ENCODE data around the gene IBA57.
"Not testable (repeated sequence)": the region's sequence is repeated elsewhere in the genome, so short reads cannot be mapped to it uniquely, and the experiment has no call there.

IBA57 gene

DNA sequence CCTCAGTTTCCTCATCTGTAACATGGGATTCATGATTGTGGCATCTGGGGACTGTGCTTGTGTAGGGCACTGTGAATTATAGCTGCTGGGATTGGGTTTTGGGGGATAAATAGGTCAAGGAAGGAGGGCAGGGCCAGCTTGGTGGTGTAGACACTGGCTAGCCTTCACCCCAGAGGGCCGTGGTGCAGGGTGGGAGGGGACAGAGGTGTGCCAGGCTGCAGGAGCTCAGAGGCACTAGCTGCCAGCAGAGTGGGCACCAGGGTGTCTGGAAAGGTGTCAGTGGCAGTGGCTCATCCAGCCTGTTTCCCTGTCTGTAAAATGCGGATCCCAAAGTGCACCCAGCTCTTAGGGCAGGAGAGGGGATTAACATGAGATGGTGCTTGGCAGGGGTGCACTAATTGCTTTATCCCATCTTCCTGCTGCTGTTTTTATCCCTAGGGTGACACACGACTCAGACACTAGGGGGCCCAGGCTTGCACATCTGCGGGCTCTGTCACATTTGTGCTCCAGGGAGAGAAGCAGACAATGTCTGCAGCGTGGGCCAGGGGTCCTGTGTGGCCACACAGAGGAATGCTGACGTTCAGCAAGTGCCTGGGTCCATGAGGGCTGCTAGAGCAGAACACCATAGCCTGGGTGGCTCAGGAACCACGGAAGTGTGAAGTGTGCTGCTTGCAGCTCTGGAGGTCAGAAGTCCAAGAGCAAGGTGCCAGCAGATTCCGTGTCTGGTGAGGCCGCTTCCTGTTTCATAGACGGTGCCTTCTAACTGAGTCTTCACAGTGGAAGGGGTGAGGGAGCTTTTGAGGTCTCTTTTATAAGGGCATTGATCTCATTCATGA is 61.6 kb downstream of the IBA57 start:
- no peak for DNase-seq (ENCODE audit: low spot score)

DNA sequence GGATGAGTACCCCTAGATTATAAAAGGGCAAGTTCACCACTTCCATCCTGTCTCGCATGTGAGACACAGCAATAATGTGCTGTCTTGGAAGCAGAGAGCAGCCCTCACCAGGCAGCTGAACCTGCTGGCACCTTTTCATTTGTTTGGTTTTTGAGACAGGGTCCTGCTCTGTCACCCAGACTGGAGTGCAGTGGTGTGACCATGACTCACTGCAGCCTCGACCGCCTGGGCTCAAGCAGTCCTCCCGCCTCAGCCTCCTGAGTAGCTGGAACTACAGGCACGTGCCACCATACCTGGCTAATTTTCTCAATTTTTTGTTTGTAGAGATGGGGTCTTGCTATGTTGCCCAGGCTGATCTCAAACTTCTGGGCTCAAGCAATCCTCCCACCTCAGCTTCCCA is 62.5 kb downstream of the IBA57 start:
- DNase-seq (ENCODE audit: low spot score): not testable (repeated sequence)

DNA sequence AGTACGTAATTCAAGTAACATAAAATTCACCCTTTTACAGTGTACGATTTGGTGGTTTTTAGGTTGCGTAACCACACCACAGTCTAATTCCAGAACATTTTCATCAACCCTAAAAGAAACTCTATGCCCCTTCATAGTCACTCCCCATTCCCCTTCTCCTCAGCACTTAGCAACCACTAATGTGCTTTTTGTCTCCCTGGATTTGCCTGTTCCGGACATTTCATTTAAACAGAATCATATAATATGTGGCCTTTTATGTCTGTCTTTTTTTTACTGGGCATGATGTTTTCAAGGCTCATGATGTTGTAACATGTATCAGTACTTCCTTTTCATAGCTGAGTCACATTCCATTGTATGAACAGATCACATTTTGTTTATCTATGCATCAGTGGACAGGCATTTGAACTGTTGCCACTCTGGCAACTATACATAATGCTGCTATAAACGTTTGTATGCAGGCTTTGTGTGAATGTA is 63.0 kb downstream of the IBA57 start:
- DNase-seq (ENCODE audit: low spot score): peak; percentile 52

DNA sequence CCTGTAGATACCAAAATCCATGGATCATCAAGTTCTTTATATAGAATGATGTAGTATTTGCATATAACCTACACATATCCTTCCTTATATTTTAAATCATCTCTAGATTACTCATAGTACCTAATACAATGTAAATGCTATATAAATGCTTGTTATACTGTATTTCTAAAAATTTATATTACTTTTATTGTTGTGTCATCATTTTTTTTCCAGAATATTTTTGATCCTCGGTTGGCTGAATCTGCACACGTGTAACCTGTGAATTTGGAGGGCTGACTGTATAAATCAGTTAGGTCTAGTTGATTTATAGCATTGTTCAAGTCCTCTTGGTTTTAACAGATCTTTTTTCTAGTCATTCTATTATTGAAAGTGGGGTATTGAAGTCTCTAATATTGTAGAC is 65.6 kb downstream of the IBA57 start:
- no peak for DNase-seq (ENCODE audit: low spot score)
